ENCODE results near the gene HS3ST5. TPM values are rescaled to one million over a fixed set of nuclear protein-coding genes. Genes with fewer than 3 reads are reported as not detected.

HS3ST5 gene
- total RNA-seq, 1 experiment from 2014 or later: 14.4 TPM

GRCh38 chr6:114140416-114140815 lies 202.4 kb downstream of the HS3ST5 start:
- Histone ChIP-seq H3K4ac (ENCODE audit: low read depth, low read length) (no peak overlapping the region), H3K27ac (ENCODE audit: insufficient read length, low read depth, low read length) (no peak overlapping the region), H3K23ac (ENCODE audit: insufficient read length, low read depth, low read length) (no peak overlapping the region), H2BK15ac (ENCODE audit: low read depth, low read length) (no peak overlapping the region), H2BK12ac (ENCODE audit: insufficient read length, low read depth, low read length) (no peak overlapping the region), H3K14ac (ENCODE audit: insufficient read depth, low read length) (no peak overlapping the region), H3K23me2 (ENCODE audit: insufficient read length, low read depth, low read length, poor library complexity, severe bottlenecking) (no peaks in the 10 kb centered on the region), H3K4me1 (ENCODE audit: insufficient read depth, low read length) (peaks cover 6% of the 10 kb centered on the region), H2BK120ac (ENCODE audit: low read depth, low read length, poor library complexity, severe bottlenecking) (no peak overlapping the region), H3K18ac (ENCODE audit: insufficient read length, low read depth, low read length) (no peak overlapping the region), H2BK20ac (ENCODE audit: low read depth, low read length, poor library complexity, severe bottlenecking) (no peak overlapping the region), H3K79me2 (ENCODE audit: insufficient read depth, low read length) (no peaks in the 10 kb centered on the region), H3T11ph (ENCODE audit: low read length) (no peak overlapping the region), H2AFZ (ENCODE audit: low read length) (no peak overlapping the region), H4K91ac (ENCODE audit: insufficient read length, low read depth, low read length) (no peak overlapping the region), H3K9me3 (ENCODE audit: control insufficient read depth, low read depth, low read length) (no peaks in the 10 kb centered on the region), H3K4me2 (ENCODE audit: insufficient read depth, insufficient read length, low read length) (no peak overlapping the region), H2BK5ac (ENCODE audit: insufficient read length, low read length) (no peak overlapping the region), H3K9ac (ENCODE audit: extremely low read depth, insufficient read length, low read length) (no peak overlapping the region), H3K27me3 (ENCODE audit: insufficient read depth, low read length) (no peaks in the 10 kb centered on the region), H3K56ac (ENCODE audit: insufficient read length, low read depth, low read length) (no peak overlapping the region), H3K79me1 (ENCODE audit: insufficient read depth, low read depth, low read length, poor library complexity, severe bottlenecking) (no peaks in the 10 kb centered on the region), H2AK5ac (ENCODE audit: insufficient read length, low read length) (no peak overlapping the region), H4K8ac (replicated peaks; ENCODE audit: insufficient read length, low read depth, low read length) (no peak overlapping the region), H4K5ac (ENCODE audit: insufficient read length, low read depth, low read length) (no peak overlapping the region), H4K20me1 (ENCODE audit: control insufficient read depth, insufficient read depth, insufficient read length) (no peaks in the 10 kb centered on the region)
- no peak for DNase-seq
- TF ChIP-seq, protein P1, sequence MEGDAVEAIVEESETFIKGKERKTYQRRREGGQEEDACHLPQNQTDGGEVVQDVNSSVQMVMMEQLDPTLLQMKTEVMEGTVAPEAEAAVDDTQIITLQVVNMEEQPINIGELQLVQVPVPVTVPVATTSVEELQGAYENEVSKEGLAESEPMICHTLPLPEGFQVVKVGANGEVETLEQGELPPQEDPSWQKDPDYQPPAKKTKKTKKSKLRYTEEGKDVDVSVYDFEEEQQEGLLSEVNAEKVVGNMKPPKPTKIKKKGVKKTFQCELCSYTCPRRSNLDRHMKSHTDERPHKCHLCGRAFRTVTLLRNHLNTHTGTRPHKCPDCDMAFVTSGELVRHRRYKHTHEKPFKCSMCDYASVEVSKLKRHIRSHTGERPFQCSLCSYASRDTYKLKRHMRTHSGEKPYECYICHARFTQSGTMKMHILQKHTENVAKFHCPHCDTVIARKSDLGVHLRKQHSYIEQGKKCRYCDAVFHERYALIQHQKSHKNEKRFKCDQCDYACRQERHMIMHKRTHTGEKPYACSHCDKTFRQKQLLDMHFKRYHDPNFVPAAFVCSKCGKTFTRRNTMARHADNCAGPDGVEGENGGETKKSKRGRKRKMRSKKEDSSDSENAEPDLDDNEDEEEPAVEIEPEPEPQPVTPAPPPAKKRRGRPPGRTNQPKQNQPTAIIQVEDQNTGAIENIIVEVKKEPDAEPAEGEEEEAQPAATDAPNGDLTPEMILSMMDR (conservative IDR thresholded peaks at IDR 0.05): no peak
- H3K27ac Mint-ChIP-seq: peak overlapping the region in 2 of 3 experiments; percentile 52 to 58; a peak in 1 of 7 replicates
- peaks cover 17 to 19% of the 10 kb centered on the region in 2 experiments for H3K4me1 Mint-ChIP-seq
- no peaks in the 10 kb centered on the region for H3K9me3 Mint-ChIP-seq
- H3K36me3 Mint-ChIP-seq (ENCODE audit: insufficient read depth in 1 of 3, low read depth in 3 of 3): peaks cover 0 to 32% (median 12%) of the 10 kb centered on the region in 3 experiments; a peak in 5 of 7 replicates
- WGBS (ENCODE audit: extremely low coverage, insufficient read length, low lambda C conversion rate): 100% methylated on average over 1 of the region's 5 CpGs
- H3K4me3 Mint-ChIP-seq: no peak overlapping the region
- no peaks in the 10 kb centered on the region; the same call in 1 of the 2 replicates for H3K27me3 Mint-ChIP-seq (ENCODE audit: low read depth)
